Measurements from ENCODE around the gene RBMY1A1. TPM values are rescaled to one million over a fixed set of nuclear protein-coding genes. Genes with fewer than 3 reads are reported as not detected.
"Not testable (repeated sequence)": the region's sequence is repeated elsewhere in the genome, so short reads cannot be mapped to it uniquely, and the experiment has no call there.

The RBMY1A1 gene
- total RNA-seq (2021) = not detected in 2 replicates
- not detected for Bru-seq, nascent RNA
- not detected for BruChase-seq, experiment 1, labeled RNA remaining after a 2-hour chase
- BruChase-seq, experiment 2, labeled RNA remaining after a 6-hour chase = not detected
- long read RNA-seq = 0 reads

GRCh38 chrY:21534579-21534978 is at the start of gene RBMY1A1:
Gene RBMY1A1, plus strand, starts transcription at chrY:21534879. Its CDS starts 2,013 bp downstream, at chrY:21536892.
- H3K27ac ChIP-seq (ENCODE audit: low read depth, low read length, poor library complexity, severe bottlenecking); H3K27me3 ChIP-seq (replicated peaks; ENCODE audit: insufficient read depth, low read depth, low read length, poor library complexity); H3K9me3 ChIP-seq (ENCODE audit: low read depth, low read length, poor library complexity, severe bottlenecking); intact Hi-C loops (cut with micrococcal nuclease; ENCODE audit: unreplicated experiment); BruUV-seq (replicated peaks); CTCF ChIA-PET; H3K4me1 ChIP-seq (ENCODE audit: insufficient read depth, low read length, poor library complexity, severe bottlenecking); H3K36me3 ChIP-seq (ENCODE audit: insufficient read depth, low read length, poor library complexity, severe bottlenecking); H3K4me3 ChIP-seq (ENCODE audit: low read depth, low read length, poor library complexity, severe bottlenecking); DNase-seq (ENCODE audit: low spot score); POLR2A ChIA-PET (ENCODE audit: low non-redundant PET): not testable (repeated sequence)

- H3K36me3 ChIP-seq (ENCODE audit: insufficient read depth, low read length, poor library complexity, severe bottlenecking); BruUV-seq (replicated peaks); H3K4me1 ChIP-seq (ENCODE audit: insufficient read depth, low read length, poor library complexity, severe bottlenecking); CTCF ChIA-PET; intact Hi-C loops (cut with micrococcal nuclease; ENCODE audit: unreplicated experiment); H3K4me3 ChIP-seq (ENCODE audit: low read depth, low read length, poor library complexity, severe bottlenecking); H3K27ac ChIP-seq (ENCODE audit: low read depth, low read length, poor library complexity, severe bottlenecking); POLR2A ChIA-PET (ENCODE audit: low non-redundant PET); H3K9me3 ChIP-seq (ENCODE audit: low read depth, low read length, poor library complexity, severe bottlenecking); DNase-seq (ENCODE audit: low spot score); H3K27me3 ChIP-seq (replicated peaks; ENCODE audit: insufficient read depth, low read depth, low read length, poor library complexity): not testable (repeated sequence)
Measured at GRCh38 chrY:21511038-21511437, 23.6 kb upstream of the RBMY1A1 start, which contains the start of gene RBMY1B. Gene RBMY1B, plus strand, starts transcription at chrY:21511338. Its CDS starts 2,013 bp downstream, at chrY:21513351.

- H3K9me3 ChIP-seq (ENCODE audit: low read depth, low read length, poor library complexity, severe bottlenecking); H3K27ac ChIP-seq (ENCODE audit: low read depth, low read length, poor library complexity, severe bottlenecking); BruUV-seq (replicated peaks); H3K27me3 ChIP-seq (replicated peaks; ENCODE audit: insufficient read depth, low read depth, low read length, poor library complexity); H3K36me3 ChIP-seq (ENCODE audit: insufficient read depth, low read length, poor library complexity, severe bottlenecking); DNase-seq (ENCODE audit: low spot score); H3K4me3 ChIP-seq (ENCODE audit: low read depth, low read length, poor library complexity, severe bottlenecking); POLR2A ChIA-PET (ENCODE audit: low non-redundant PET); CTCF ChIA-PET; intact Hi-C loops (cut with micrococcal nuclease; ENCODE audit: unreplicated experiment); H3K4me1 ChIP-seq (ENCODE audit: insufficient read depth, low read length, poor library complexity, severe bottlenecking): not testable (repeated sequence)
Measured at GRCh38 chrY:21559316-21559984, 24.8 kb downstream of the RBMY1A1 start.

- Histone ChIP-seq H3K27ac (ENCODE audit: low read depth, low read length, poor library complexity, severe bottlenecking) (no peak overlapping the region), H3K36me3 (ENCODE audit: insufficient read depth, low read length, poor library complexity, severe bottlenecking) (no peaks in the 10 kb centered on the region), H3K4me1 (ENCODE audit: insufficient read depth, low read length, poor library complexity, severe bottlenecking) (no peaks in the 10 kb centered on the region), H3K4me3 (ENCODE audit: low read depth, low read length, poor library complexity, severe bottlenecking) (no peak overlapping the region), H3K9me3 (ENCODE audit: low read depth, low read length, poor library complexity, severe bottlenecking) (no peaks in the 10 kb centered on the region), H3K27me3 (replicated peaks; ENCODE audit: insufficient read depth, low read depth, low read length, poor library complexity) (no peaks in the 10 kb centered on the region)
- ChIA-PET POLR2A (ENCODE audit: low non-redundant PET) (no interaction called here), CTCF (no interaction called here)
- intact Hi-C loops (cut with micrococcal nuclease; ENCODE audit: unreplicated experiment) = no loop called here
- DNase-seq (ENCODE audit: low spot score) = no peak
- BruUV-seq (replicated peaks) = no TSS peak
- no peak for TF ChIP-seq EZH2 (IDR thresholded peaks at IDR 0.05; ENCODE audit: borderline replicate concordance, low read depth, low read length, poor library complexity, severe bottlenecking)
- no peak for TF ChIP-seq CTCF (conservative IDR thresholded peaks at IDR 0.05; ENCODE audit: low read depth, low read length)
Measured at GRCh38 chrY:21585449-21585848, 50.8 kb downstream of the RBMY1A1 start.

- H3K27ac ChIP-seq (ENCODE audit: low read depth, low read length, poor library complexity, severe bottlenecking); DNase-seq (ENCODE audit: low spot score); H3K27me3 ChIP-seq (replicated peaks; ENCODE audit: insufficient read depth, low read depth, low read length, poor library complexity); CTCF ChIA-PET; H3K4me3 ChIP-seq (ENCODE audit: low read depth, low read length, poor library complexity, severe bottlenecking); H3K4me1 ChIP-seq (ENCODE audit: insufficient read depth, low read length, poor library complexity, severe bottlenecking); POLR2A ChIA-PET (ENCODE audit: low non-redundant PET); H3K36me3 ChIP-seq (ENCODE audit: insufficient read depth, low read length, poor library complexity, severe bottlenecking); H3K9me3 ChIP-seq (ENCODE audit: low read depth, low read length, poor library complexity, severe bottlenecking); intact Hi-C loops (cut with micrococcal nuclease; ENCODE audit: unreplicated experiment); BruUV-seq (replicated peaks): not testable (repeated sequence)
Measured at GRCh38 chrY:21586454-21586853, 51.8 kb downstream of the RBMY1A1 start.
